Measurements from ENCODE around the gene SIGLEC15.

The SIGLEC15 gene

DNA sequence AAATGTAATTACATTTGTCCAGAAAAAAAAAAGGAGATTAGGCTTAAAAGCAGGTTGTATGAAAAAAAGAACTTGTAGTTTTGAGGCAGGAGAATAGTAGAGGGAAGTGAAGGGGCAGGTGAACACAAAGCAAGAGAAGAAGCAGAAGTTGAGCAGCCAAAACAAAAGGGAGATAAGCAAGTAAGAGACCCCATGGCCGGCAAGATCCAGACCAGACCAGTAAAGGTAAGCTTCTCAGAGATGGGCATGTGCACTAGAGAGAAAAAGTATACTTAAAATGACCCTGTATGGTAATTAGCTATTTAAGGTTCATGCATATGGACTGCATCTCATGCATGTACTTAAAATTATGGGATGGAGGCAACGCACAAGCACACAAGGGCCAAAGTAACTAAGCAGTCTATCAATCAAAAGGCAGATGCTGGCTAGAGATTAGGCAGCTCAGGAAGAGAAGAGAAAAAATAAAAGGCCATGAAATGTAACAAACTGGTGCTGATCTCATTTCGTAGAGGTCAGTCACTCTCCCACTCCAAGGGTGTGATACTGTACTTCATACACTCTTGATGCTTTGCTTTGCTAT, 9.7 kb downstream of the SIGLEC15 start:
- no peaks in the 10 kb centered on the region for H3K36me3 ChIP-seq (ENCODE audit: control insufficient read depth in 1 of 2, insufficient read depth in 2 of 2, low read length in 2 of 2)
- peak overlapping the region in 1 of 2 donors; percentile 26 for H3K4me3 ChIP-seq (ENCODE audit: low read depth in 1 of 2, low read length in 2 of 2)
- H3K9me3 ChIP-seq (ENCODE audit: control insufficient read depth in 1 of 2, low read length in 2 of 2), result no peaks in the 10 kb centered on the region
- peak overlapping the region; percentile 16 to 40 for H3K9ac ChIP-seq (ENCODE audit: low read depth in 1 of 2, low read length in 2 of 2)
- H3K27ac ChIP-seq (ENCODE audit: low read depth, low read length), result peak overlapping the region; percentile 6
- peaks cover 0 to 6% of the 10 kb centered on the region in 2 donors for H3K27me3 ChIP-seq (ENCODE audit: control insufficient read depth in 1 of 2, insufficient read depth in 2 of 2, low read length in 2 of 2)
- peaks cover 57 to 70% of the 10 kb centered on the region in 2 donors for H3K4me1 ChIP-seq (ENCODE audit: control insufficient read depth in 1 of 2, insufficient read depth in 2 of 2, low read length in 2 of 2)

DNA sequence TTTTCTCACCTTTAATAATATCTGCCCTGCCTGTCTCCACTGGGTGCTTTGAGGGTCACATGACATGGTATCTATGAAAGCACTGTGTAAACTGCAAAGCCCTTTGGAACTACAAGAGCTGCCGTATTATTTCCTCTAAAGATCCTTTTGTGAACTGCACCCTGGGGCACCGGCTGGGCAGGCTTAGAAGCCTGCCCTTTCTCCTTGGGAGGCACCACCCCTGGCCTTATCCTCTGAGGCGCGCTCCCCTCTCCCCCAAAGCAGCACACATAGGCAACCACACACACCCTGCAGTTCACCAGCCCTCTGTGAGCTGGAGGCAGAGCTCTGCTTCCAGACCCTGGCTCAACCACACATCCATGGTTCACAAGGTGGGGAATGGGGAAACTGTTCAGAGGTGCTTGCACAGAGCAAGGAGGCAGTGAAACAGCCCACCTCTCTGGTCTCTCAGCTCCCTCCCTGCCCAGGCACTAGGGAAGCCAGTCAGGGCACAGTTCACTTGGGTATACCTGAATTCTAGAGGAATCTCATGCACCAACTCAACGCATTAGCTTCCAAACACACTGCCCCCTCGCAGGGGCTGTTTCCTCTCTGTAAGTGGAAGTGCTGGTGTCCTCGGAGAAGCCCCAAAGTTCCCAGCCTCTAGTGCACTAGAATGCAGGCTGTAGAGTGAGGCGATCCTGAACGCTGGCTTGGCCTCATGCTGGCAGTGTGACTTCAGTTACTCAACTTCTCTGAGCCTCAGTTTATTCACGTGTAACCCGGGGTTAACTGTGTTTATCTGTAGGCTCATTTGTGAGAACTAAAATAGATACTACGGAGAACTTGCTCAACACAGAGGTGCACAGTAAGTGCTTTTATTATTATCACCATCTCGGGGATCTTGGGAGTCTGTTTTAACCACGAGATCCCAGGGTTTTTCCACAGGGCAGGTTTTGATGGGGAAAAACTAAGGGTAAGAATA, 11.0 kb downstream of the SIGLEC15 start:
- Histone ChIP-seq H3K27me3 (ENCODE audit: control insufficient read depth in 1 of 2, insufficient read depth in 2 of 2, low read length in 2 of 2) (peaks cover 0 to 6% of the 10 kb centered on the region in 2 donors), H3K9ac (ENCODE audit: low read depth in 1 of 2, low read length in 2 of 2) (peak overlapping the region; percentile 8 to 63), H3K27ac (ENCODE audit: low read depth, low read length) (peak overlapping the region; percentile 93), H3K36me3 (ENCODE audit: control insufficient read depth in 1 of 2, insufficient read depth in 2 of 2, low read length in 2 of 2) (no peaks in the 10 kb centered on the region), H3K4me1 (ENCODE audit: control insufficient read depth in 1 of 2, insufficient read depth in 2 of 2, low read length in 2 of 2) (peaks cover 56 to 68% of the 10 kb centered on the region in 2 donors), H3K9me3 (ENCODE audit: control insufficient read depth in 1 of 2, low read length in 2 of 2) (no peaks in the 10 kb centered on the region), H3K4me3 (ENCODE audit: low read depth in 1 of 2, low read length in 2 of 2) (no peak overlapping the region)

DNA sequence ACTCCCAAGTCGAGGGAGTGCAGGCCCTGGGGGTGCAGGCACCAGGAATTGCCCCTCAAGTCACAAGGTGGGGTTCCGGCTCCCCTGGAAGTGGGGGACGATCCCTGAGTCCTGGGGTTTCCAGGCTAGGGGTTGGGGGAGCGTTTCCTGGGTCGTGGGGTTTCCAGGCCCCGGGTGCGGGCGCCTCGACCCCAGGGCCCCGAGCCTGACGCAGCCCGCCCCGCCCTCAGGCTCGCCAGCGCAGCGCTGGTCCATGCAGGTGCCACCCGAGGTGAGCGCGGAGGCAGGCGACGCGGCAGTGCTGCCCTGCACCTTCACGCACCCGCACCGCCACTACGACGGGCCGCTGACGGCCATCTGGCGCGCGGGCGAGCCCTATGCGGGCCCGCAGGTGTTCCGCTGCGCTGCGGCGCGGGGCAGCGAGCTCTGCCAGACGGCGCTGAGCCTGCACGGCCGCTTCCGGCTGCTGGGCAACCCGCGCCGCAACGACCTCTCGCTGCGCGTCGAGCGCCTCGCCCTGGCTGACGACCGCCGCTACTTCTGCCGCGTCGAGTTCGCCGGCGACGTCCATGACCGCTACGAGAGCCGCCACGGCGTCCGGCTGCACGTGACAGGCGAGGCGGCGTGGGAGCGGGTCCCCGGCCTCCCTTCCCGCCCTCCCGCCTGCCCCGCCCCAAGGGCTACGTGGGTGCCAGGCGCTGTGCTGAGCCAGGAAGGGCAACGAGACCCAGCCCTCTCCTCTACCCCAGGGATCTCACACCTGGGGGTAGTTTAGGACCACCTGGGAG, 12.0 kb downstream of the SIGLEC15 start:
- H3K36me3 ChIP-seq (ENCODE audit: control insufficient read depth in 1 of 2, insufficient read depth in 2 of 2, low read length in 2 of 2), result no peaks in the 10 kb centered on the region
- peaks cover 0 to 6% of the 10 kb centered on the region in 2 donors for H3K27me3 ChIP-seq (ENCODE audit: control insufficient read depth in 1 of 2, insufficient read depth in 2 of 2, low read length in 2 of 2)
- peak overlapping the region; percentile 52 to 63 for H3K9ac ChIP-seq (ENCODE audit: low read depth in 1 of 2, low read length in 2 of 2)
- H3K9me3 ChIP-seq (ENCODE audit: control insufficient read depth in 1 of 2, low read length in 2 of 2), result no peaks in the 10 kb centered on the region
- H3K27ac ChIP-seq (ENCODE audit: low read depth, low read length), result peak overlapping the region; percentile 39
- H3K4me3 ChIP-seq (ENCODE audit: low read depth in 1 of 2, low read length in 2 of 2), result peak overlapping the region; percentile 31 to 41
- H3K4me1 ChIP-seq (ENCODE audit: control insufficient read depth in 1 of 2, insufficient read depth in 2 of 2, low read length in 2 of 2), result peaks cover 54 to 63% of the 10 kb centered on the region in 2 donors

DNA sequence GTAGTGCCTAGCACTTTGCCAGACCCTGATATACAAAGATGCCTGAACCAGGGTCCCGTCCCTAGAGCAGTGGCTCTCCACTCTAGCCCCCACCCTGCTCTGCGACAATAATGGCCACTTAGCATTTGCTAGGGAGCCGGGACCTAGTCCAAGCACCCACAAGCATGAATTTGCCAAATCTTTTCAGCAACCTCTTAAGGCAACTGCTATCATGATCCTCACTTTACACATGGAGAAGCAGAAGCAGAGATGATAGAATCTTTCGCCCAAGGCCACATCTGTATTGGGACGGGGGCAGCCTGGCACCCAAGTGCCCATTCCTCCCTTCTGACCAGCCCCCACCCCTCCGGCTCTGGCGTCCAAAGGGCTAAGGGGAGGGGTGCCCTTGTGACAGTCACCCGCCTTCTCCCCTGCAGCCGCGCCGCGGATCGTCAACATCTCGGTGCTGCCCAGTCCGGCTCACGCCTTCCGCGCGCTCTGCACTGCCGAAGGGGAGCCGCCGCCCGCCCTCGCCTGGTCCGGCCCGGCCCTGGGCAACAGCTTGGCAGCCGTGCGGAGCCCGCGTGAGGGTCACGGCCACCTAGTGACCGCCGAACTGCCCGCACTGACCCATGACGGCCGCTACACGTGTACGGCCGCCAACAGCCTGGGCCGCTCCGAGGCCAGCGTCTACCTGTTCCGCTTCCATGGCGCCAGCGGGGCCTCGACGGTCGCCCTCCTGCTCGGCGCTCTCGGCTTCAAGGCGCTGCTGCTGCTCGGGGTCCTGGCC, 13.0 kb downstream of the SIGLEC15 start:
- H3K4me1 ChIP-seq (ENCODE audit: control insufficient read depth in 1 of 2, insufficient read depth in 2 of 2, low read length in 2 of 2), result peaks cover 47 to 53% of the 10 kb centered on the region in 2 donors
- no peaks in the 10 kb centered on the region for H3K36me3 ChIP-seq (ENCODE audit: control insufficient read depth in 1 of 2, insufficient read depth in 2 of 2, low read length in 2 of 2)
- no peak overlapping the region for H3K27ac ChIP-seq (ENCODE audit: low read depth, low read length)
- no peaks in the 10 kb centered on the region for H3K9me3 ChIP-seq (ENCODE audit: control insufficient read depth in 1 of 2, low read length in 2 of 2)
- peak overlapping the region; percentile 31 to 50 for H3K4me3 ChIP-seq (ENCODE audit: low read depth in 1 of 2, low read length in 2 of 2)
- H3K27me3 ChIP-seq (ENCODE audit: control insufficient read depth in 1 of 2, insufficient read depth in 2 of 2, low read length in 2 of 2), result peaks cover 0 to 6% of the 10 kb centered on the region in 2 donors
- H3K9ac ChIP-seq (ENCODE audit: low read depth in 1 of 2, low read length in 2 of 2), result peak overlapping the region; percentile 2 to 44

DNA sequence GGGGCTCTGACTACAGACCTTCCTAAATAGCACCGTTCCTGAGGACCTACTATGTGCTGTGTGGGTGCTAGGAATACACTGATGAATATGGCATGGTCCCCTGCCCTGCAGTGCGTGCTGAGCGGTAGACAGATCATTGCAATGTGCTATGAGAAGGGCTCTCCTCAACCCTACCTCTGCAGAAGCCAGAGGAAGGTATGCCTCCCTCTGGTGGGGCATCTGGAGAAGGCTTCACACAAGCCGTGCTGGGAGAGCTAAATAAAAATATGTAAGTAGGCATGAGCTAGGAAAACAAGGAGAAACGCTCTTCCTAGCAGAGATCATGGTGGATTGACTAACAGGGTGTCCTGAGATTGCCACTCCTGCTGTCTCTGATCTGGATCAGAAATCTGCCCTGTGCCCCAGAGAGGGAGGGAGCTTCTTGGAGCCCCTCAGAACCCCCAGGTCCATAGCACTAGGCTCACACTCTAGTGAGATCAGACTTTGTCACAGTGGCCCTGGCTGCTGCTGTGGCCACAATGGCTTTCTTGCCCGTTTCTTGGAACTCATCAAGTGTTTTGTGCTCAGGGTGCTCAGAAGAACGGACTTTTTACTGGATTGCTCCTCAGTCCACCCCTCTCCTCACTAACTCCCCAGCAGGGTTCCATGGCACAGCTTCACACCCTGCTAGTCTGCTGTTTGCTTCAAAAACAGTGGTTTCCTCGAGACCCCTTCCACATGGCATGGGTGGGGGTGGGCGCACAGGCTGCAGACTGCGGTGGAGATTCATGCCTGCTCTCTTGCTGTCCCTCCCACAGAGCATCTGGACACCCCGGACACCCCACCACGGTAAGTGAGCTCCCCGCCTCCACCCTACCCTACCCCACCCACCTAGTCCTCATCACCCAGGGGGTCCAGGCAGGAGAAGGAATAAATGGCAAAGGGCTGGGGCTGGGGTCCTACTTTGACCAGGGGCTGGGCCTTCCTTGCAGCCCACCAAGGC, 14.2 kb downstream of the SIGLEC15 start:
- Histone ChIP-seq H3K27ac (ENCODE audit: low read depth, low read length) (no peak overlapping the region), H3K9me3 (ENCODE audit: control insufficient read depth in 1 of 2, low read length in 2 of 2) (no peaks in the 10 kb centered on the region), H3K4me3 (ENCODE audit: low read depth in 1 of 2, low read length in 2 of 2) (peak overlapping the region in 1 of 2 donors; percentile 50), H3K4me1 (ENCODE audit: control insufficient read depth in 1 of 2, insufficient read depth in 2 of 2, low read length in 2 of 2) (peaks cover 37 to 41% of the 10 kb centered on the region in 2 donors), H3K27me3 (ENCODE audit: control insufficient read depth in 1 of 2, insufficient read depth in 2 of 2, low read length in 2 of 2) (peaks cover 0 to 6% of the 10 kb centered on the region in 2 donors), H3K36me3 (ENCODE audit: control insufficient read depth in 1 of 2, insufficient read depth in 2 of 2, low read length in 2 of 2) (no peaks in the 10 kb centered on the region), H3K9ac (ENCODE audit: low read depth in 1 of 2, low read length in 2 of 2) (no peak overlapping the region)

DNA sequence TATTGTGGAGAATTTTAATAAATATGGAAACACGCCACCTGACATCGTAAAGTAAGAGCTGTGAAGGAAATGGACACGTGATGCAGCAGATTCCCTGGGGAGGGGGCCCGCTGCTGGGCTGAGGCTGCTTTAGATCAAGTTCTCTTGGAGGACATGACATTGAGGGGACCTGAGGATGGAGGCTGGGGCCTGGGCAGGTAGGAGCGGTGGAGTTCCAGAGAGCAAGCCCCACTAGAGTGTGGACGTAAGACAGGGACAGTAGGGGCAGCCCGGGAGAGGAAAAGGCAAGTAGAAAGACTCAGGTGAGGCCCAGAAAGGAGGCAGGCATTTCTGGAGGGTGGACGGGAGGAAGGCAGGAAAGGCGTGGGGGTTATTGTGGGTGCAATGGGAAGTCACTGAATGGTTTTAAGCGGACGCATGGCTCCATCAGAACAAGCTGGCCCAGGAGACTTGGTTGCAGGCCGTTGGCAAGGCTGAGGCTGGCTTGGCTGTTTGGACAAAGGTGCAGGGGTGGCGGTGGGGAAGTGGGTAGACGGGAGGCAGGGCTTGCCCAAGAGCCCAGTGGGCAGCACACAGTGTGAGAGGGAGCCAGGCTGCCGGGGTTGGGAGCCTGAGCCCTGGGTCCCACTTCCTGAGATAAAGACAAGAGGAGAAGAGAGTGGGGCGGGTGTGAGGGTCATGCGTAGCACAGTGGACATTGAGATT, 15.7 kb downstream of the SIGLEC15 start:
- Histone ChIP-seq H3K4me3 (ENCODE audit: low read depth in 1 of 2, low read length in 2 of 2) (no peak overlapping the region), H3K36me3 (ENCODE audit: control insufficient read depth in 1 of 2, insufficient read depth in 2 of 2, low read length in 2 of 2) (no peaks in the 10 kb centered on the region), H3K4me1 (ENCODE audit: control insufficient read depth in 1 of 2, insufficient read depth in 2 of 2, low read length in 2 of 2) (peaks cover 23 to 27% of the 10 kb centered on the region in 2 donors), H3K9me3 (ENCODE audit: control insufficient read depth in 1 of 2, low read length in 2 of 2) (no peaks in the 10 kb centered on the region), H3K9ac (ENCODE audit: low read depth in 1 of 2, low read length in 2 of 2) (no peak overlapping the region), H3K27me3 (ENCODE audit: control insufficient read depth in 1 of 2, insufficient read depth in 2 of 2, low read length in 2 of 2) (peaks cover 0 to 6% of the 10 kb centered on the region in 2 donors), H3K27ac (ENCODE audit: low read depth, low read length) (no peak overlapping the region)

DNA sequence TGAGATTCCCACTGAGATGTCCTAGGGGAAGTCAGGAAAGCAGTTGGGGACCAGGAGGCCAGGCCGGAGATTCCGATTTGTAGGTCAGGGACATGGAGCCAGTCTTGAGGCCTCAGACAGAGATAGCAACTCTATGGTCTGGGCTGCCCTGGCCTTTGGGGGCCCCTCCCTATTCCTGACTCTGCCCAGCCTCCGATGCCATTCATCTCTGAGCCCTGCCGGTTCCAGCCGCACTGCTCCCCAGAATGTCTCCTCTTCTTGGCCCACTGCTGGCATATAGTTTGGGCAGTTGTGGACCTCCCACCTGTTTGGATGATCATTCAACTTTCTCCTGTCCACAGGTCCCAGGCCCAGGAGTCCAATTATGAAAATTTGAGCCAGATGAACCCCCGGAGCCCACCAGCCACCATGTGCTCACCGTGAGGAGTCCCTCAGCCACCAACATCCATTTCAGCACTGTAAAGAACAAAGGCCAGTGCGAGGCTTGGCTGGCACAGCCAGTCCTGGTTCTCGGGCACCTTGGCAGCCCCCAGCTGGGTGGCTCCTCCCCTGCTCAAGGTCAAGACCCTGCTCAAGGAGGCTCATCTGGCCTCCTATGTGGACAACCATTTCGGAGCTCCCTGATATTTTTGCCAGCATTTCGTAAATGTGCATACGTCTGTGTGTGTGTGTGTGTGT, 16.4 kb downstream of the SIGLEC15 start:
- H3K4me3 ChIP-seq (ENCODE audit: low read depth in 1 of 2, low read length in 2 of 2), result no peak overlapping the region
- H3K9me3 ChIP-seq (ENCODE audit: control insufficient read depth in 1 of 2, low read length in 2 of 2), result no peaks in the 10 kb centered on the region
- H3K27ac ChIP-seq (ENCODE audit: low read depth, low read length), result no peak overlapping the region
- no peak overlapping the region for H3K9ac ChIP-seq (ENCODE audit: low read depth in 1 of 2, low read length in 2 of 2)
- H3K4me1 ChIP-seq (ENCODE audit: control insufficient read depth in 1 of 2, insufficient read depth in 2 of 2, low read length in 2 of 2), result peaks cover 17 to 20% of the 10 kb centered on the region in 2 donors
- H3K36me3 ChIP-seq (ENCODE audit: control insufficient read depth in 1 of 2, insufficient read depth in 2 of 2, low read length in 2 of 2), result no peaks in the 10 kb centered on the region
- H3K27me3 ChIP-seq (ENCODE audit: control insufficient read depth in 1 of 2, insufficient read depth in 2 of 2, low read length in 2 of 2), result peaks cover 0 to 6% of the 10 kb centered on the region in 2 donors

DNA sequence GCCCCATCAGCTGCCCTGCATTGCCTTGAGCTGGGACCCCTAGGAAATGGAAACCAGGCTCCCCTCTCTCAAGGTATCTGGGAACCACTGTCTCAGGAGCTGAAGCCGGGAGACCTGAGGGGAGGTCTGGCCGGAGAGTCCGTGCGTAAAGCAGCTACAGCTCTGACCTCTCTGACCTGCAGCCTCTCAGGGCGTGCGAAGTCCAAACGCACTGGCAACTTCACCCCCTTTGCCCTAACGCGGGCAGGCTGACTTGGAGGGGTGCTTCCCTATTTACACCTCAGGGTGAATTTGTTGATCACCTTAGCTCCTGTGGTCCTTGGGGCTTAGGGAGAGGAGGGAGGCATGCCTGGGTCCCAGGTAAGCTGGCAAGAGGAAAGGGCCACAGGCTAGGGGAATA, 17.5 kb downstream of the SIGLEC15 start:
- no peaks in the 10 kb centered on the region for H3K36me3 ChIP-seq (ENCODE audit: control insufficient read depth in 1 of 2, insufficient read depth in 2 of 2, low read length in 2 of 2)
- no peak overlapping the region for H3K4me3 ChIP-seq (ENCODE audit: low read depth in 1 of 2, low read length in 2 of 2)
- no peak overlapping the region for H3K9ac ChIP-seq (ENCODE audit: low read depth in 1 of 2, low read length in 2 of 2)
- no peaks in the 10 kb centered on the region for H3K9me3 ChIP-seq (ENCODE audit: control insufficient read depth in 1 of 2, low read length in 2 of 2)
- peaks cover 10 to 12% of the 10 kb centered on the region in 2 donors for H3K4me1 ChIP-seq (ENCODE audit: control insufficient read depth in 1 of 2, insufficient read depth in 2 of 2, low read length in 2 of 2)
- H3K27ac ChIP-seq (ENCODE audit: low read depth, low read length), result no peak overlapping the region
- peaks cover 0 to 5% of the 10 kb centered on the region in 2 donors for H3K27me3 ChIP-seq (ENCODE audit: control insufficient read depth in 1 of 2, insufficient read depth in 2 of 2, low read length in 2 of 2)
